ENCODE data around the gene MBTD1.

- TF ChIP-seq, protein P1, sequence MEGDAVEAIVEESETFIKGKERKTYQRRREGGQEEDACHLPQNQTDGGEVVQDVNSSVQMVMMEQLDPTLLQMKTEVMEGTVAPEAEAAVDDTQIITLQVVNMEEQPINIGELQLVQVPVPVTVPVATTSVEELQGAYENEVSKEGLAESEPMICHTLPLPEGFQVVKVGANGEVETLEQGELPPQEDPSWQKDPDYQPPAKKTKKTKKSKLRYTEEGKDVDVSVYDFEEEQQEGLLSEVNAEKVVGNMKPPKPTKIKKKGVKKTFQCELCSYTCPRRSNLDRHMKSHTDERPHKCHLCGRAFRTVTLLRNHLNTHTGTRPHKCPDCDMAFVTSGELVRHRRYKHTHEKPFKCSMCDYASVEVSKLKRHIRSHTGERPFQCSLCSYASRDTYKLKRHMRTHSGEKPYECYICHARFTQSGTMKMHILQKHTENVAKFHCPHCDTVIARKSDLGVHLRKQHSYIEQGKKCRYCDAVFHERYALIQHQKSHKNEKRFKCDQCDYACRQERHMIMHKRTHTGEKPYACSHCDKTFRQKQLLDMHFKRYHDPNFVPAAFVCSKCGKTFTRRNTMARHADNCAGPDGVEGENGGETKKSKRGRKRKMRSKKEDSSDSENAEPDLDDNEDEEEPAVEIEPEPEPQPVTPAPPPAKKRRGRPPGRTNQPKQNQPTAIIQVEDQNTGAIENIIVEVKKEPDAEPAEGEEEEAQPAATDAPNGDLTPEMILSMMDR (IDR thresholded peaks at IDR 0.05) = no peak
- no peak for TF ChIP-seq TAF1 (IDR thresholded peaks at IDR 0.05; ENCODE audit: borderline replicate concordance, low read depth, low read length)
- TF ChIP-seq GABPA (IDR thresholded peaks at IDR 0.05; ENCODE audit: low read depth) = no peak
- TF ChIP-seq REST (IDR thresholded peaks at IDR 0.05; ENCODE audit: low read depth, low read length) = no peak
- no peak for TF ChIP-seq JUND (IDR thresholded peaks at IDR 0.05)
- no peak for TF ChIP-seq RFX5 (IDR thresholded peaks at IDR 0.05; ENCODE audit: low read length)
- TF ChIP-seq EZH2phosphoT487 (IDR thresholded peaks at IDR 0.05; ENCODE audit: borderline replicate concordance, low read depth) = no peak
- no peak for TF ChIP-seq MXI1 (IDR thresholded peaks at IDR 0.05; ENCODE audit: low read depth, low read length)
- TF ChIP-seq, protein P2, sequence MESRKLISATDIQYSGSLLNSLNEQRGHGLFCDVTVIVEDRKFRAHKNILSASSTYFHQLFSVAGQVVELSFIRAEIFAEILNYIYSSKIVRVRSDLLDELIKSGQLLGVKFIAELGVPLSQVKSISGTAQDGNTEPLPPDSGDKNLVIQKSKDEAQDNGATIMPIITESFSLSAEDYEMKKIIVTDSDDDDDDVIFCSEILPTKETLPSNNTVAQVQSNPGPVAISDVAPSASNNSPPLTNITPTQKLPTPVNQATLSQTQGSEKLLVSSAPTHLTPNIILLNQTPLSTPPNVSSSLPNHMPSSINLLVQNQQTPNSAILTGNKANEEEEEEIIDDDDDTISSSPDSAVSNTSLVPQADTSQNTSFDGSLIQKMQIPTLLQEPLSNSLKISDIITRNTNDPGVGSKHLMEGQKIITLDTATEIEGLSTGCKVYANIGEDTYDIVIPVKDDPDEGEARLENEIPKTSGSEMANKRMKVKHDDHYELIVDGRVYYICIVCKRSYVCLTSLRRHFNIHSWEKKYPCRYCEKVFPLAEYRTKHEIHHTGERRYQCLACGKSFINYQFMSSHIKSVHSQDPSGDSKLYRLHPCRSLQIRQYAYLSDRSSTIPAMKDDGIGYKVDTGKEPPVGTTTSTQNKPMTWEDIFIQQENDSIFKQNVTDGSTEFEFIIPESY (IDR thresholded peaks at IDR 0.05; ENCODE audit: borderline replicate concordance, low read depth) = no peak
- TF ChIP-seq MAX (IDR thresholded peaks at IDR 0.05; ENCODE audit: low read depth) = no peak
- TF ChIP-seq SMC3 (IDR thresholded peaks at IDR 0.05; ENCODE audit: low read depth, low read length) = no peak
- no peak for TF ChIP-seq RXRA (IDR thresholded peaks at IDR 0.05; ENCODE audit: borderline replicate concordance, low read depth)
These were observed 29.9 kb upstream of the MBTD1 start for GRCh38 chr17:51289696-51290111.

Data from SK-N-SH (cell line).